Neural progenitor cell (in vitro differentiated cells): ENCODE data around the gene DARS1.

Source experiments
- CTCF ChIP-seq: fragments of 200-600 bp; sonication (generic); IDR thresholded peaks from 2 replicates; pipeline ENCODE4 v1.5.1; 2017; ENCODE audit warnings: antibody characterized with exemption, mild to moderate bottlenecking
- EZH2 ChIP-seq: fragments of 200-600 bp; sonication (generic); IDR thresholded peaks from 2 replicates; pipeline ENCODE4 v1.6.1; 2017; ENCODE audit warnings: antibody characterized with exemption, mild to moderate bottlenecking, moderate library complexity

DNA sequence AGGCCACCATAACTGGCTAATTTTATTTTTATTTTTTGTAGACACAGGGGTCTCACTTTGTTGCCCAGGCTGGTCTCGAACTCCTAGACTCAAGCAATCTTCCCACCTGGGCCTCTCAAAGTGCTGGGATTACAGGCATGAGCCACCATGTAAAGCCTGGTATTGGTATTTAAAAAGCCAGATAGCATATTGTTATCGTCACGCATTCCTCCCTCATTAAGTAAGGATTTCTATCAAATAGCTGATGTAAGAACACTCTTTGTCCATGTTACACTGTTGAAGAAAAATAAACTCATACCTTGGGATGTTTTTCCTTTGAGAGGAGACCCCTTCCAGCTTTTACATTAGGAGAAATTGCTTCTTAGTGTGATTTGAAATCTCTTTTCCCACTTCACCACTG lies 39.2 kb upstream of the DARS1 start:
- TF ChIP-seq CTCF: no peak
- no peak for TF ChIP-seq EZH2
